Glutamatergic neuron (in vitro differentiated cells): ENCODE data around the gene ACVRL1. TPM values are rescaled to one million over a fixed set of nuclear protein-coding genes. Genes with fewer than 3 reads are reported as not detected.

ENCODE experiments used
- DNase-seq: peaks from one replicate; pipeline ENCODE4 v3.0.0; 2022
- H3K27ac Mint-ChIP-seq: one replicate; pipeline ENCODE4 v1.8.0; 2020; ENCODE audit warnings: mild to moderate bottlenecking, mixed read lengths, inconsistent platforms; ENCODE audit not compliant: unreplicated experiment
- H3K27me3 Mint-ChIP-seq: one replicate; pipeline ENCODE4 v1.8.0; 2020; ENCODE audit warnings: mild to moderate bottlenecking, moderate library complexity, mixed read lengths, inconsistent platforms; ENCODE audit not compliant: unreplicated experiment
- H3K36me3 Mint-ChIP-seq: one replicate; pipeline ENCODE4 v1.8.0; 2020; ENCODE audit warnings: mild to moderate bottlenecking, mixed read lengths, inconsistent platforms; ENCODE audit not compliant: unreplicated experiment
- H3K4me1 Mint-ChIP-seq: one replicate; pipeline ENCODE4 v1.8.0; 2020; ENCODE audit warnings: mild to moderate bottlenecking, low read depth, mixed read lengths, inconsistent platforms; ENCODE audit not compliant: unreplicated experiment
- H3K4me3 Mint-ChIP-seq: one replicate; pipeline ENCODE4 v1.8.0; 2020; ENCODE audit warnings: mild to moderate bottlenecking, mixed read lengths, inconsistent platforms; ENCODE audit not compliant: unreplicated experiment
- H3K9me3 Mint-ChIP-seq: one replicate; pipeline ENCODE4 v1.8.0; 2020; ENCODE audit warnings: mild to moderate bottlenecking, moderate library complexity, mixed read lengths, inconsistent platforms; ENCODE audit not compliant: unreplicated experiment
- total RNA-seq: library from RNA; stranded (reverse); fragmentation: NEBNext Ultra II Directional; extraction: Animal tissue kit (Norgen Biotek cat#: 25700); gene quantifications from one replicate; pipeline ENCODE4 v1.2.1, GENCODE V29; 2021; ENCODE audit not compliant: unreplicated experiment
- TF ChIP-seq, protein P1 (sequence below): fragments of 200-600 bp; sonication (generic); IDR thresholded peaks from one replicate; pipeline ENCODE4 v1.5.0; 2021; ENCODE audit not compliant: partially characterized antibody, unreplicated experiment

The ACVRL1 gene
- total RNA-seq, 1 donor from 2014 or later = 0.39 TPM

DNA sequence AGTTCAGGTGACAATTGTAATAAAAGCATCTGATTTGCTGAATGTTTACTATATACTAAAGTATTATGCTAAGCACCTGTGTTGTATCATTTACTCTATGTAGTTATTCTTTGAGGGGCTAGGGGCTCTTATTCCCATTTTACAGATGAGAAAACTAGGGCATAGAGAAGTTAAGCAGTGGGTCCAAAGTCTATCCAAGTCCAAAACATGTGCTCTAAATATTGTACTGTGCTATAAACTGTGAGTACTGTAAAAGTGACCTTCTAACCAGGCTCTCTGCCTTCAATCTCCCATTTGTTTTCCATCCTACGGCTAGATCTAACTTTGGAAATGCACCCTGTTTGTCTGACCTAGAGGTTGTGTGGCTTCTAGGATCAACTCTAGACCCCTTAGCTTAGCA is 53.2 kb downstream of the ACVRL1 start:
- Mint-ChIP-seq H3K4me3 (no peak overlapping the region), H3K27me3 (no peaks in the 10 kb centered on the region), H3K4me1 (peaks cover 4% of the 10 kb centered on the region), H3K27ac (no peak overlapping the region), H3K9me3 (peaks cover 1% of the 10 kb centered on the region), H3K36me3 (peaks cover 7% of the 10 kb centered on the region)
- DNase-seq = no peak
- TF ChIP-seq, protein P1, sequence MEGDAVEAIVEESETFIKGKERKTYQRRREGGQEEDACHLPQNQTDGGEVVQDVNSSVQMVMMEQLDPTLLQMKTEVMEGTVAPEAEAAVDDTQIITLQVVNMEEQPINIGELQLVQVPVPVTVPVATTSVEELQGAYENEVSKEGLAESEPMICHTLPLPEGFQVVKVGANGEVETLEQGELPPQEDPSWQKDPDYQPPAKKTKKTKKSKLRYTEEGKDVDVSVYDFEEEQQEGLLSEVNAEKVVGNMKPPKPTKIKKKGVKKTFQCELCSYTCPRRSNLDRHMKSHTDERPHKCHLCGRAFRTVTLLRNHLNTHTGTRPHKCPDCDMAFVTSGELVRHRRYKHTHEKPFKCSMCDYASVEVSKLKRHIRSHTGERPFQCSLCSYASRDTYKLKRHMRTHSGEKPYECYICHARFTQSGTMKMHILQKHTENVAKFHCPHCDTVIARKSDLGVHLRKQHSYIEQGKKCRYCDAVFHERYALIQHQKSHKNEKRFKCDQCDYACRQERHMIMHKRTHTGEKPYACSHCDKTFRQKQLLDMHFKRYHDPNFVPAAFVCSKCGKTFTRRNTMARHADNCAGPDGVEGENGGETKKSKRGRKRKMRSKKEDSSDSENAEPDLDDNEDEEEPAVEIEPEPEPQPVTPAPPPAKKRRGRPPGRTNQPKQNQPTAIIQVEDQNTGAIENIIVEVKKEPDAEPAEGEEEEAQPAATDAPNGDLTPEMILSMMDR = no peak

DNA sequence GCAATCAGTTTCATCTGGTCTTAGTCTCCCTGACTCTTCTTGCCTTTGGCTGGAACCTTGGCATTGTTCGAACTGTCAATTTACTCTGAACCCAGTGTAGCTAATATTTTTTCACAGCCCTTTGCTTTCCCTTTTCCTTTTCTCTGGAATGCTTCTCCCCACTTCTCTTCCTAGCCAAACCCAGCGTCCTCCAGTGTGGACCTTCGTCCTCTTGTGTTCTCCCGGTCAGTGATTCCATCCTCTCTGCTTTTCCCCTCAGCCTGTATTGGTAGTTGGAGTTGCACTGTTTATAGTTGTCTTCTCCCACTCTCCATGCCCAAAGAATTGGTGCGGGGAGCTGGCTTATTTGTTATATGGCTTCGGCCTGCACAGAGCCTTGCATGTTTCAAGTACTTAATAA is 53.6 kb downstream of the ACVRL1 start:
- peaks cover 1% of the 10 kb centered on the region for H3K9me3 Mint-ChIP-seq
- DNase-seq = no peak
- no peaks in the 10 kb centered on the region for H3K27me3 Mint-ChIP-seq
- H3K4me3 Mint-ChIP-seq = no peak overlapping the region
- TF ChIP-seq, protein P1 = no peak
- H3K27ac Mint-ChIP-seq = no peak overlapping the region
- H3K36me3 Mint-ChIP-seq = peaks cover 11% of the 10 kb centered on the region
- H3K4me1 Mint-ChIP-seq = peaks cover 1% of the 10 kb centered on the region

DNA sequence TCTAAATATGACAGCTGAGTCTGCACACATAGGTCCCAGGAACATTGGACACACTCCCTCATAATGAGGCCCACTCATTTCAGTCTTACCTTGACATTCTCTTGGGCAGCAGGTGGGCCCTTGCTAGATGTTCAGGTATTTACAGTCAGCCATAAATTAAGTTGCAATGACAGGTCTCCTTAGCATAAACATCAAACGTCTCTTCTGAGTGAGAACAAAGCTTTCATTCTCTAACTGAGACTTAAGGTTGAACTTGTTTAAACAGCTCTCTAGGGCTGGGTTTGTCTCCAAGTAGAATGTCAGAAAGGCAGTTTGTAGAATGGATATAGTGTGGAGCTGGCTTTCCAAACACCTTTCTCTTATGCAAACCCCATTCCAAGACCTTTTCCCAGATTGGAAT is 54.5 kb downstream of the ACVRL1 start:
- TF ChIP-seq, protein P1 = no peak
- Mint-ChIP-seq H3K27me3 (no peaks in the 10 kb centered on the region), H3K9me3 (peaks cover 1% of the 10 kb centered on the region), H3K4me3 (no peak overlapping the region), H3K4me1 (no peaks in the 10 kb centered on the region), H3K27ac (no peak overlapping the region), H3K36me3 (peaks cover 14% of the 10 kb centered on the region)
- DNase-seq = no peak

DNA sequence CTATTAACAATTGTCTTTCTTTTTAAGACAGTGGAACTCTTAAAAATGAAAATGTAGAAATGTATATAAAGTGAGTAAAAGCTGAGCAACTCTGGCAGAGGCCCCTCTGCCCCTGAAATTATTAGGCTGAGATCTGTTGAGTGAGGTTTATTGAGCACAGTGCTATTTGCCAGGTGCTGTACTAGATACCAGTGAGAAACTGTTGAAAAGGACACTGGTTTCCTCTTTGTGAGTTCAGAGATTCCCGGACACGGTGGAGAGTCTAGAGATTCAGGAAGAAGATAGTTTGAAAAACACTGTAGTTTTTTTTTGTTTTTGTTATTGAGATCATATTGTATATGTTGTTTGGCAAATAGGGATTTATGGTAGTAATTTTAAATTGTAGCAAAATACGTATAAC is 55.4 kb downstream of the ACVRL1 start:
- DNase-seq = no peak
- H3K27me3 Mint-ChIP-seq = no peaks in the 10 kb centered on the region
- H3K9me3 Mint-ChIP-seq = peaks cover 1% of the 10 kb centered on the region
- TF ChIP-seq, protein P1 = no peak
- H3K4me1 Mint-ChIP-seq = no peaks in the 10 kb centered on the region
- peaks cover 14% of the 10 kb centered on the region for H3K36me3 Mint-ChIP-seq
- no peak overlapping the region for H3K27ac Mint-ChIP-seq
- H3K4me3 Mint-ChIP-seq = no peak overlapping the region

DNA sequence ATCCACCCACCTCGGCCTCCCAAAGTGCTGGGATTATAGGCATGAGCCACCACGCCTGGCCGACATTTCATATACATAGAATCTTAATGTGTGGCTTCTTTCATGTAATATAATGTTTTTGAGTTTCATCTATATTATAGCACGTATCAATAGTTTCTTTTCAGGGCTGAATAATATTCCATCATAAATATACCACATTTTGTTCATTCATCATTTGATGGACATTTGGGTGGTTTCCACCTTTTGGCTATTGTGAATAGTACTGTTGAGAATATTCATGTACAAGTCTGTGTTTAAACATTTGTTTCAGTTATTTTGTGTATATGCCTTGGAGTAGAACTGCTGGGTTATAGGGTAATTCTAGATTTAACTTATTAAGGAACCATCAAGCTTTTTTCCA is 56.2 kb downstream of the ACVRL1 start:
- TF ChIP-seq, protein P1 = no peak
- H3K4me3 Mint-ChIP-seq = no peak overlapping the region
- H3K4me1 Mint-ChIP-seq = no peaks in the 10 kb centered on the region
- no peak overlapping the region for H3K27ac Mint-ChIP-seq
- H3K9me3 Mint-ChIP-seq = no peaks in the 10 kb centered on the region
- H3K27me3 Mint-ChIP-seq = no peaks in the 10 kb centered on the region
- no peak for DNase-seq
- peaks cover 14% of the 10 kb centered on the region for H3K36me3 Mint-ChIP-seq
